H9 (cell line): Measurements from ENCODE around the gene LDB1. TPM values are rescaled to one million over a fixed set of nuclear protein-coding genes. Genes with fewer than 3 reads are reported as not detected.

Experiments
- DNase-seq: peaks from one replicate; pipeline ENCODE4 v3.0.0-alpha.2; 2017
- H2AFZ ChIP-seq: one replicate; pipeline ENCODE4 v1.6.1; 2013; ENCODE audit warnings: mild to moderate bottlenecking, low read length, control low read depth, moderate library complexity
- H2AK5ac ChIP-seq: 2 replicates; pipeline ENCODE4 v1.6.1; 2013; ENCODE audit warnings: low read length, control low read depth, mixed read lengths; ENCODE audit not compliant: insufficient read length
- H2BK120ac ChIP-seq: one replicate; pipeline ENCODE4 v1.6.1; 2013; ENCODE audit warnings: low read depth, mild to moderate bottlenecking, low read length, control low read depth, inconsistent platforms; ENCODE audit not compliant: poor library complexity, severe bottlenecking
- H2BK12ac ChIP-seq: 2 replicates; pipeline ENCODE4 v1.6.1; 2013; ENCODE audit warnings: low read length, control low read depth, mixed read lengths, low read depth; ENCODE audit not compliant: insufficient read length
- H2BK15ac ChIP-seq: 2 replicates; pipeline ENCODE4 v1.6.1; 2013; ENCODE audit warnings: low read depth, low read length, control low read depth
- H2BK20ac ChIP-seq: one replicate; pipeline ENCODE4 v1.6.1; 2013; ENCODE audit warnings: low read depth, mild to moderate bottlenecking, low read length, control low read depth, inconsistent platforms; ENCODE audit not compliant: poor library complexity, severe bottlenecking
- H2BK5ac ChIP-seq: 2 replicates; pipeline ENCODE4 v1.6.1; 2013; ENCODE audit warnings: low read length, control low read depth, mixed read lengths; ENCODE audit not compliant: insufficient read length
- H3K14ac ChIP-seq: 2 replicates; pipeline ENCODE4 v1.6.1; 2013; ENCODE audit warnings: low read length, control low read depth; ENCODE audit not compliant: insufficient read depth
- H3K18ac ChIP-seq: 2 replicates; pipeline ENCODE4 v1.6.1; 2013; ENCODE audit warnings: low read depth, mild to moderate bottlenecking, mixed read lengths, low read length, control low read depth; ENCODE audit not compliant: insufficient read length
- H3K23ac ChIP-seq: 2 replicates; pipeline ENCODE4 v1.6.1; 2013; ENCODE audit warnings: low read length, control low read depth, mixed read lengths, low read depth; ENCODE audit not compliant: insufficient read length
- H3K23me2 ChIP-seq: 2 replicates; pipeline ENCODE4 v1.6.1; 2013; ENCODE audit warnings: low read depth, mild to moderate bottlenecking, mixed read lengths, low read length, control low read depth; ENCODE audit not compliant: insufficient read length, poor library complexity, severe bottlenecking
- H3K27ac ChIP-seq: 2 replicates; pipeline ENCODE4 v1.5.1; 2013; ENCODE audit warnings: low read length, control low read depth, mixed read lengths, low read depth; ENCODE audit not compliant: insufficient read length
- H3K27me3 ChIP-seq: 2 replicates; pipeline ENCODE4 v1.6.1; 2013; ENCODE audit warnings: low read length, control low read depth, inconsistent platforms; ENCODE audit not compliant: insufficient read depth
- H3K4ac ChIP-seq: 2 replicates; pipeline ENCODE4 v1.6.1; 2013; ENCODE audit warnings: low read depth, mild to moderate bottlenecking, control low read depth, inconsistent platforms, low read length, moderate library complexity
- H3K4me1 ChIP-seq: 2 replicates; pipeline ENCODE4 v1.6.1; 2013; ENCODE audit warnings: low read length, control low read depth, inconsistent platforms; ENCODE audit not compliant: insufficient read depth
- H3K4me2 ChIP-seq: 2 replicates; pipeline ENCODE4 v1.6.1; 2013; ENCODE audit warnings: low read length, control low read depth, mixed read lengths; ENCODE audit not compliant: insufficient read length, insufficient read depth
- H3K56ac ChIP-seq: 2 replicates; pipeline ENCODE4 v1.6.1; 2013; ENCODE audit warnings: low read depth, mild to moderate bottlenecking, mixed read lengths, low read length, control low read depth; ENCODE audit not compliant: insufficient read length
- H3K79me1 ChIP-seq: 2 replicates; pipeline ENCODE4 v1.6.1; 2013; ENCODE audit warnings: low read depth, mild to moderate bottlenecking, moderate library complexity, low read length, control low read depth, inconsistent platforms; ENCODE audit not compliant: insufficient read depth, poor library complexity, severe bottlenecking
- H3K79me2 ChIP-seq: 2 replicates; pipeline ENCODE4 v1.6.1; 2013; ENCODE audit warnings: low read length, control low read depth, inconsistent platforms; ENCODE audit not compliant: insufficient read depth
- H3K9ac ChIP-seq: 2 replicates; pipeline ENCODE4 v1.6.1; 2013; ENCODE audit warnings: low read length, control low read depth, mixed read lengths; ENCODE audit not compliant: insufficient read length; ENCODE audit errors: extremely low read depth
- H3K9me3 ChIP-seq: one replicate; pipeline ENCODE4 v1.6.1; 2013; ENCODE audit warnings: low read depth, low read length, inconsistent platforms; ENCODE audit not compliant: control insufficient read depth
- H3T11ph ChIP-seq: one replicate; pipeline ENCODE4 v1.6.1; 2013; ENCODE audit warnings: mild to moderate bottlenecking, low read length, control low read depth, inconsistent platforms
- H4K20me1 ChIP-seq: one replicate; pipeline ENCODE4 v1.6.1; 2013; ENCODE audit not compliant: control insufficient read depth, insufficient read length, insufficient read depth
- H4K5ac ChIP-seq: 2 replicates; pipeline ENCODE4 v1.6.1; 2013; ENCODE audit warnings: low read depth, mild to moderate bottlenecking, mixed read lengths, low read length, control low read depth; ENCODE audit not compliant: insufficient read length
- H4K8ac ChIP-seq: replicated peaks from 2 replicates; pipeline ENCODE4 v1.6.1; 2013; ENCODE audit warnings: low read length, control low read depth, mixed read lengths, low read depth; ENCODE audit not compliant: insufficient read length
- H4K91ac ChIP-seq: 2 replicates; pipeline ENCODE4 v1.6.1; 2013; ENCODE audit warnings: low read depth, mild to moderate bottlenecking, moderate library complexity, mixed read lengths, low read length, control low read depth; ENCODE audit not compliant: insufficient read length
- H3K27ac Mint-ChIP-seq, 3 experiments: 2 replicates in 2 of 3; 3 replicates in 1 of 3; pipeline ENCODE4 v1.8.0; 2020 to 2021; ENCODE audit warnings: mixed read lengths in 3 of 3, mild to moderate bottlenecking in 1 of 3, moderate library complexity in 1 of 3
- H3K27me3 Mint-ChIP-seq: 2 replicates; pipeline ENCODE4 v1.8.0; 2021; ENCODE audit warnings: low read depth, mild to moderate bottlenecking, moderate library complexity, mixed read lengths
- H3K36me3 Mint-ChIP-seq, 3 experiments: 2 replicates in 2 of 3; 3 replicates in 1 of 3; pipeline ENCODE4 v1.8.0; 2020 to 2021; ENCODE audit warnings: low read depth in 3 of 3, mixed read lengths in 3 of 3; ENCODE audit not compliant: insufficient read depth in 1 of 3
- H3K4me1 Mint-ChIP-seq, 2 experiments: 2 replicates each; pipeline ENCODE4 v1.8.0; 2020; ENCODE audit warnings: mixed read lengths in 2 of 2
- H3K4me3 Mint-ChIP-seq, 2 experiments: 2 replicates in 1 of 2; 3 replicates in 1 of 2; pipeline ENCODE4 v1.8.0; 2020 to 2021; ENCODE audit warnings: mild to moderate bottlenecking in 2 of 2, mixed read lengths in 2 of 2, moderate library complexity in 1 of 2
- H3K9me3 Mint-ChIP-seq, 2 experiments: 2 replicates in 1 of 2; 3 replicates in 1 of 2; pipeline ENCODE4 v1.8.0; 2020; ENCODE audit warnings: mild to moderate bottlenecking in 2 of 2, mixed read lengths in 2 of 2, moderate library complexity in 1 of 2
- CTCF ChIP-seq: fragments of 200-600 bp; sonication (generic); conservative IDR thresholded peaks from 3 replicates; pipeline ENCODE4 v1.8.0; 2021; ENCODE audit warnings: antibody characterized with exemption, mild to moderate bottlenecking
- WGBS: extraction: QIAGEN DNeasy Blood & Tissue Kit; methylation state at CpG from one replicate; pipeline ENCODE4 v1.1.7; 2013; ENCODE audit warnings: missing lambda C conversion rate, low lambda C conversion rate, mixed read lengths; ENCODE audit not compliant: insufficient read length; ENCODE audit errors: extremely low coverage; 5-methylcytosine and 5-hydroxymethylcytosine counted together
- total RNA-seq: library from RNA; stranded (reverse); gene quantifications from 2 replicates; pipeline ENCODE4 v1.2.1, GENCODE V29; 2021

The LDB1 gene
- total RNA-seq, 1 experiment from 2014 or later: 80.5 TPM

GRCh38 chr10:102067091-102067916 is 52.9 kb downstream of the LDB1 start:
- Histone ChIP-seq H3K18ac (no peak overlapping the region), H3K27me3 (no peaks in the 10 kb centered on the region), H3K79me2 (no peaks in the 10 kb centered on the region; the same call in 1 of the 2 replicates), H3K14ac (no peak overlapping the region), H2BK5ac (no peak overlapping the region), H4K20me1 (no peaks in the 10 kb centered on the region), H2BK20ac (no peak overlapping the region), H3K4me2 (no peak overlapping the region), H2AFZ (no peak overlapping the region), H4K8ac (no peak overlapping the region), H2AK5ac (no peak overlapping the region), H4K91ac (no peak overlapping the region), H3K23me2 (peaks cover 9% of the 10 kb centered on the region), H2BK120ac (no peak overlapping the region), H3K9me3 (no peaks in the 10 kb centered on the region), H2BK15ac (no peak overlapping the region), H3K79me1 (peaks cover 3% of the 10 kb centered on the region), H3T11ph (no peak overlapping the region), H3K4me1 (no peaks in the 10 kb centered on the region), H3K23ac (no peak overlapping the region), H3K9ac (no peak overlapping the region), H3K27ac (no peak overlapping the region), H3K4ac (no peak overlapping the region), H4K5ac (no peak overlapping the region), H2BK12ac (no peak overlapping the region), H3K56ac (no peak overlapping the region)
- Mint-ChIP-seq H3K9me3 (no peaks in the 10 kb centered on the region), H3K4me1 (peaks cover 17 to 18% of the 10 kb centered on the region in 2 experiments), H3K4me3 (peak overlapping the region in 1 of 2 experiments; percentile 35; a peak in 2 of 5 replicates), H3K27me3 (peaks cover 18% of the 10 kb centered on the region), H3K36me3 (no peaks in the 10 kb centered on the region), H3K27ac (no peak overlapping the region; a peak in 1 of 7 replicates)
- TF ChIP-seq CTCF: no peak
- no CpG with 5 or more reads among the region's 18 CpGs for WGBS
- DNase-seq: no peak
